ENCODE results near the gene AMZ1. TPM values are rescaled to one million over a fixed set of nuclear protein-coding genes. Genes with fewer than 3 reads are reported as not detected.

Gene AMZ1
- total and polyA plus RNA-seq, 2 experiments from 2014 or later: 1.4 TPM; not detected in 1

- 96% methylated on average over 14 of the region's 17 CpGs for WGBS (ENCODE audit: low lambda C conversion rate, missing lambda C conversion rate)
- no peaks in the 10 kb centered on the region for H3K27me3 ChIP-seq
- H3K79me2 ChIP-seq: no peaks in the 10 kb centered on the region
- TF ChIP-seq EZH2phosphoT487 (IDR thresholded peaks at IDR 0.05; ENCODE audit: low read depth, severe bottlenecking, unreplicated experiment) (no peak), CTCF (IDR thresholded peaks at IDR 0.05; ENCODE audit: poor library complexity) (no peak), EZH2 (IDR thresholded peaks at IDR 0.05; ENCODE audit: borderline replicate concordance) (no peak)
- H3K4me2 ChIP-seq: no peak overlapping the region
- H3K9me3 ChIP-seq (ENCODE audit: low read depth): no peaks in the 10 kb centered on the region
- H2AFZ ChIP-seq: no peak overlapping the region
- no peaks in the 10 kb centered on the region for H3K9me2 ChIP-seq (replicated peaks; ENCODE audit: insufficient read depth)
- DNase-seq (ENCODE audit: low spot score): no peak
- no peak overlapping the region for H3K27ac ChIP-seq
- no peaks in the 10 kb centered on the region for H4K20me1 ChIP-seq (ENCODE audit: insufficient read depth, poor library complexity, severe bottlenecking)
- H3K4me3 ChIP-seq: no peak overlapping the region
- no peaks in the 10 kb centered on the region for H3K36me3 ChIP-seq (replicated peaks; ENCODE audit: insufficient read depth, low read depth)
- no peaks in the 10 kb centered on the region for H3K4me1 ChIP-seq (ENCODE audit: insufficient read depth)
Measured at GRCh38 chr7:2701424-2701823, 13.4 kb downstream of the AMZ1 start.

GRCh38 chr7:2701832-2702593 is 14.0 kb downstream of the AMZ1 start:
- H4K20me1 ChIP-seq (ENCODE audit: insufficient read depth, poor library complexity, severe bottlenecking): no peaks in the 10 kb centered on the region
- no peak overlapping the region for H2AFZ ChIP-seq
- no peaks in the 10 kb centered on the region for H3K79me2 ChIP-seq
- no peak overlapping the region for H3K27ac ChIP-seq
- no peaks in the 10 kb centered on the region for H3K27me3 ChIP-seq
- no peaks in the 10 kb centered on the region for H3K4me1 ChIP-seq (ENCODE audit: insufficient read depth)
- H3K9me2 ChIP-seq (replicated peaks; ENCODE audit: insufficient read depth): no peaks in the 10 kb centered on the region
- H3K4me3 ChIP-seq: no peak overlapping the region
- H3K9me3 ChIP-seq (ENCODE audit: low read depth): no peaks in the 10 kb centered on the region
- H3K36me3 ChIP-seq (replicated peaks; ENCODE audit: insufficient read depth, low read depth): no peaks in the 10 kb centered on the region
- no peak overlapping the region for H3K4me2 ChIP-seq
- DNase-seq (ENCODE audit: low spot score): no peak
- 86% methylated on average over 12 of the region's 12 CpGs for WGBS (ENCODE audit: low lambda C conversion rate, missing lambda C conversion rate)
- no peak for TF ChIP-seq EZH2 (IDR thresholded peaks at IDR 0.05; ENCODE audit: borderline replicate concordance)
- TF ChIP-seq CTCF (IDR thresholded peaks at IDR 0.05; ENCODE audit: poor library complexity): no peak
- no peak for TF ChIP-seq EZH2phosphoT487 (IDR thresholded peaks at IDR 0.05; ENCODE audit: low read depth, severe bottlenecking, unreplicated experiment)

GRCh38 chr7:2702594-2702957 is 14.6 kb downstream of the AMZ1 start:
- no peaks in the 10 kb centered on the region for H3K9me2 ChIP-seq (replicated peaks; ENCODE audit: insufficient read depth)
- DNase-seq (ENCODE audit: low spot score): no peak
- 93% methylated on average over 22 of the region's 22 CpGs for WGBS (ENCODE audit: low lambda C conversion rate, missing lambda C conversion rate)

GRCh38 chr7:2705371-2706096 is 17.5 kb downstream of the AMZ1 start:
- Histone ChIP-seq H3K9me3 (ENCODE audit: low read depth) (no peaks in the 10 kb centered on the region), H3K4me2 (no peak overlapping the region), H3K79me2 (no peaks in the 10 kb centered on the region), H2AFZ (no peak overlapping the region), H3K27me3 (no peaks in the 10 kb centered on the region), H4K20me1 (ENCODE audit: insufficient read depth, poor library complexity, severe bottlenecking) (no peaks in the 10 kb centered on the region), H3K36me3 (replicated peaks; ENCODE audit: insufficient read depth, low read depth) (no peaks in the 10 kb centered on the region), H3K9me2 (replicated peaks; ENCODE audit: insufficient read depth) (no peaks in the 10 kb centered on the region), H3K27ac (no peak overlapping the region), H3K4me3 (no peak overlapping the region), H3K4me1 (ENCODE audit: insufficient read depth) (peaks cover 4% of the 10 kb centered on the region)
- TF ChIP-seq CTCF (IDR thresholded peaks at IDR 0.05; ENCODE audit: poor library complexity): no peak
- DNase-seq (ENCODE audit: low spot score): no peak
- WGBS (ENCODE audit: low lambda C conversion rate, missing lambda C conversion rate): 82% methylated on average over 14 of the region's 14 CpGs

More at GRCh38 chr7:2702594-2702957, 14.6 kb downstream of the AMZ1 start:
- H4K20me1 ChIP-seq (ENCODE audit: insufficient read depth, poor library complexity, severe bottlenecking): no peaks in the 10 kb centered on the region
- no peak overlapping the region for H3K27ac ChIP-seq
- H3K4me1 ChIP-seq (ENCODE audit: insufficient read depth): no peaks in the 10 kb centered on the region
- no peak overlapping the region for H3K4me3 ChIP-seq
- no peaks in the 10 kb centered on the region for H3K9me3 ChIP-seq (ENCODE audit: low read depth)
- no peak overlapping the region for H3K4me2 ChIP-seq
- H3K27me3 ChIP-seq: no peaks in the 10 kb centered on the region
- no peaks in the 10 kb centered on the region for H3K79me2 ChIP-seq
- H2AFZ ChIP-seq: no peak overlapping the region
- no peaks in the 10 kb centered on the region for H3K36me3 ChIP-seq (replicated peaks; ENCODE audit: insufficient read depth, low read depth)
- TF ChIP-seq EZH2 (IDR thresholded peaks at IDR 0.05; ENCODE audit: borderline replicate concordance): no peak

Measured in hepatocyte (in vitro differentiated cells).